GM19468 (cell line): ENCODE results near the gene GALNT17.

Source experiments
- ATAC-seq: cut with Tn5 transposase; IDR thresholded peaks from one replicate; pipeline ENCODE4 v1.9.1; 2021; ENCODE audit warnings: mild to moderate bottlenecking, moderate library complexity, moderate number of reproducible peaks; ENCODE audit not compliant: unreplicated experiment; ENCODE audit errors: extremely low read depth

GALNT17 gene

DNA sequence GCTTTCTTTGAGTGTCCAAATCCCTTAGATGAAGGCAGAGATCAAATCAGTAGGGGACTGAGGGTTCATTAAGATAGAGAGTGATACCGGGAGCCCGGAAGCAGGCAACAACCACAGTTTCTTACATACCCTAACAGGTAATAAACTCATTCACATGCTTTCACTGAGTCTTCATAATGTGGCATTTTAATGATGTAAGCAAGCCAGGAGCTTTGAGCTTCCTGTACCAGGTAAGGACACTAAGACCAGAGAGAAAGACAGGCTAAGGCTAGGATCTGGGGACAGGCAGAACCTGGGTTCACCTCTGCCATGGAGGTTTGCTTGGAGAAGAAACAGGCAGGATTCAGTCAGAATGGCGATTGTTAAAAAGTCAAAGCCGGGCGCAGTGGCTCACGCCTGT lies 618.3 kb downstream of the GALNT17 start:
- ATAC-seq: no peak

DNA sequence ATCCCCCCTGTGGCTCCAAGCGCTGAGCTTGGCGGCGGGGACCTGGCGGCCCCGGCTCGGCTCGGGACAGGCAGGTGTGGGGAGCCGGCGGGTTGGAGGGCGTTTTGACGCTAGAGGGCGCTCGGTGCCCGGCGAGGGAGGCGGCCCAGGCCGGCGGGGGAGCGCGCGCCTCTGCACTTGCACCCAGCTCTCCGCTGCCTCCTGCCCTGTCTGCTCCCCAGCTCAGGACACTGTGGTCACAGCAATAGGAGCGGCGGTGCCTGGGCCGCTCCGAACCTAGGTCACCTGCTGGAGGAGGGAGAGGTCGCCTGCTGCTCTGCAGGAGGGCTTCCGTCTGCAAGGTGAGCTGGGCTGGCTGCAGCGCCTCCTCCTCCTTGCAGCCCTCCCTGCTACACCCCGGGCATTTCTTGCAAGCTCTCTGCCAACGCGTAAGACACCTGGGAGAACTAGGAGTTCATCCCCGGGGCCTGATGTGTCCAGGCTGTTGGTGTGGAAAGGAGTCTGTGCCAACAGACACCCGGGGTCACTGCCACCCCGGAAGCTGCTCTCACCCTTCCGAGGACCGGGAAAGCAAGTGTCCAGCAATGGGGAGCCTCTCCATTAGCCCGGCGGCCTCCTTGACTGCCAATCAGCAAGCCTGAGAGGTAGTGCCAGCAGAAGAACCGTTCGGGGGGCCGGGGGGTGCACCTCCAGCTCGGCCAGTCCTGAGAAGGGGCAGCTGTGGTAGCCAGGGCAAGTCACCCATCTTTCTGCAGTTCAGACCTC lies 620.4 kb downstream of the GALNT17 start:
- no peak for ATAC-seq

DNA sequence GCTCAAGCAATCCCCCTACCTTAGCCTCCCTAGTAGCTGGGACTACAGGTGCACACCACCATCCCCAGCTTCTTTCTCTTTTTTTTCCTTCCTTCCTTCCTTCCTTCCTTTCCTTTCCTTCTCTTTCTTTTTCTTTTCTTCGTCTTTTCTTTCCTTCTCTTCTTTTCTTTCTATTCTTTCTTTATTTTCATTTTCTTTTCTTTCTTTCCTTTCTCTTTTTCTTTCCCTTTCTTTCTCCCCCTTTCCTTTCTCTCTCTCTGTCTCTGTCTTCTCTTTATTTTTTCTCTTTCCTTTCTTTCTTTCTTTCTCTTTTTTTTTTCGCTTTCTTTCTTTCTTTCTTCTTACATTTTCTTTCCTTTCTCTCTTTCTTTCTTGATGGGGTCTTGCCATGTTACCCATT lies 621.3 kb downstream of the GALNT17 start:
- ATAC-seq: no peak

DNA sequence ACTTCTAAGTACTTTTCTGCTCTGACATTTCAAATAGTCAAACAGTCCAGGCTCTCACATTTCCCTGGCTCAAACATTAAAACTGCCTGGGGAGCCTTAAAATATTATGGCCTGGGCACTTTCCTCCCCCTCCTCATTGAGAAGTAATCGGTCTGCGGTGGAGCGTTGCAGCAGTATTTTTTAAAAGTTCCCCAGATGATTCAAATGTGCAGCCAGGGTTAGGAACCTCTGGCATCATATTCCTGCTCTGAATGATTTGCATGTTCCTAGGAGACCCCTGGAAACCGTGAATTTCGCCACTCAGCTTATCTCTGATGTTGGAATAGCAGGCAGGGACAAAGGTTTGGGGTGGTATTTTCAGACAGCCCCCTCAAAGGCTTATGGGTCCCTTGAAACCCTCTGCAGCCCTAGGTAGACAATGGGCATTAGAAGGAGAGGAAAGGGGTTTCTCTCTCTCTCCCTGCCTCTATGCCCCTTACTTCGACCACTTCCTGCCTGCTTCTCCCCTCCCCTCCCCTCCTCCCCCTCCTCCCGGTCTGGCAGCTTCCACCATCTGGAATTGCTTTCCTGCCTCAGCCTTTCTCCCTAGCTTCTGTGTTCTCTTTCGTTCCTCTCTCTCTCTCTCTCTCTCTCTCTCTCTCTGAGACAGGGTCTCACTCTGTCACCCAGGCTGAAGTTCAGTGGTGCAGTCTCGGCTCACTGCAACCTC lies 622.2 kb downstream of the GALNT17 start:
- no peak for ATAC-seq

DNA sequence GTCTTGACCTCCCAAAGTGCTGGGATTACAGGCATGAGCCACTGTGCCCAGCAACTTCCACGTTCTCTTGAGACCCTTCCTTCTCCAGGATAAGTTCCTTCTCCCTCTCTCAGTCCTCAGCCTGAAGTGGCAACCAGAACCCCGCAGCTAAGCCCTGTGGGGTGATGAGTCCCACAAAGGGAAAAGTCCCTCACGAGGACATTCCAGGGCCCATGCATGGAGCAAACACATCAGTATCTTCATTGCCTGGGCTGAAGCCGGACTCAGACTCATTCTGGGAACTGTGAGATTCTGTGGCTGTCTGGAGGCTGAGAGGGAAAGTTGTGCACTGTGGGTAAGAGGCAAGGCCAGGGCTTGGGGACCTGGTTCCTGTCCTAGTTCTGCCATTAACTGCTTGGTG lies 622.9 kb downstream of the GALNT17 start:
- ATAC-seq: no peak

DNA sequence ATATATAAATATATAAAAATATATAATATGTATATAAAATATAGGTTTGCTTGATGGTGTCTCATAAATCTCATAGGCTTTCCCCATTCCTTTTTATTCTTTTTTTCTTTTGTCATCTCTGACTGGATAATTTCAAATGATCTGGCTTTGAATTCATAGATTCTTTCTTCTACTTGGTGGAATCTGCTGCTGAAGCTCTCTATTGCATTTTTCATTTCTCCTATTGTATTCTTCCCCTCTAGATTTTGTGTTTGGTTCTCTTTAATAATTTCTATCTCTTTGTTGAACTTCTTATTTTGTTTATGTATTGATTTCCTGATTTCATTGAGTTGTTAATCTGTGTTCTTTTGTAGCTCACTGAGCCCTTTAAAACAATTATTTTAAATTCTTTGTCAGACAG lies 629.4 kb downstream of the GALNT17 start:
- ATAC-seq: no peak
